H9 (cell line): ENCODE results near the gene LRRC55. TPM values are rescaled to one million over a fixed set of nuclear protein-coding genes. Genes with fewer than 3 reads are reported as not detected.

Experiments used
- DNase-seq: peaks from one replicate; pipeline ENCODE4 v3.0.0-alpha.2; 2017
- H2AFZ ChIP-seq: one replicate; pipeline ENCODE4 v1.6.1; 2013; ENCODE audit warnings: mild to moderate bottlenecking, low read length, control low read depth, moderate library complexity
- H2AK5ac ChIP-seq: 2 replicates; pipeline ENCODE4 v1.6.1; 2013; ENCODE audit warnings: low read length, control low read depth, mixed read lengths; ENCODE audit not compliant: insufficient read length
- H2BK120ac ChIP-seq: one replicate; pipeline ENCODE4 v1.6.1; 2013; ENCODE audit warnings: low read depth, mild to moderate bottlenecking, low read length, control low read depth, inconsistent platforms; ENCODE audit not compliant: poor library complexity, severe bottlenecking
- H2BK12ac ChIP-seq: 2 replicates; pipeline ENCODE4 v1.6.1; 2013; ENCODE audit warnings: low read length, control low read depth, mixed read lengths, low read depth; ENCODE audit not compliant: insufficient read length
- H2BK15ac ChIP-seq: 2 replicates; pipeline ENCODE4 v1.6.1; 2013; ENCODE audit warnings: low read depth, low read length, control low read depth
- H2BK20ac ChIP-seq: one replicate; pipeline ENCODE4 v1.6.1; 2013; ENCODE audit warnings: low read depth, mild to moderate bottlenecking, low read length, control low read depth, inconsistent platforms; ENCODE audit not compliant: poor library complexity, severe bottlenecking
- H2BK5ac ChIP-seq: 2 replicates; pipeline ENCODE4 v1.6.1; 2013; ENCODE audit warnings: low read length, control low read depth, mixed read lengths; ENCODE audit not compliant: insufficient read length
- H3K14ac ChIP-seq: 2 replicates; pipeline ENCODE4 v1.6.1; 2013; ENCODE audit warnings: low read length, control low read depth; ENCODE audit not compliant: insufficient read depth
- H3K18ac ChIP-seq: 2 replicates; pipeline ENCODE4 v1.6.1; 2013; ENCODE audit warnings: low read depth, mild to moderate bottlenecking, mixed read lengths, low read length, control low read depth; ENCODE audit not compliant: insufficient read length
- H3K23ac ChIP-seq: 2 replicates; pipeline ENCODE4 v1.6.1; 2013; ENCODE audit warnings: low read length, control low read depth, mixed read lengths, low read depth; ENCODE audit not compliant: insufficient read length
- H3K23me2 ChIP-seq: 2 replicates; pipeline ENCODE4 v1.6.1; 2013; ENCODE audit warnings: low read depth, mild to moderate bottlenecking, mixed read lengths, low read length, control low read depth; ENCODE audit not compliant: insufficient read length, poor library complexity, severe bottlenecking
- H3K27ac ChIP-seq: 2 replicates; pipeline ENCODE4 v1.5.1; 2013; ENCODE audit warnings: low read length, control low read depth, mixed read lengths, low read depth; ENCODE audit not compliant: insufficient read length
- H3K27me3 ChIP-seq: 2 replicates; pipeline ENCODE4 v1.6.1; 2013; ENCODE audit warnings: low read length, control low read depth, inconsistent platforms; ENCODE audit not compliant: insufficient read depth
- H3K4ac ChIP-seq: 2 replicates; pipeline ENCODE4 v1.6.1; 2013; ENCODE audit warnings: low read depth, mild to moderate bottlenecking, control low read depth, inconsistent platforms, low read length, moderate library complexity
- H3K4me1 ChIP-seq: 2 replicates; pipeline ENCODE4 v1.6.1; 2013; ENCODE audit warnings: low read length, control low read depth, inconsistent platforms; ENCODE audit not compliant: insufficient read depth
- H3K4me2 ChIP-seq: 2 replicates; pipeline ENCODE4 v1.6.1; 2013; ENCODE audit warnings: low read length, control low read depth, mixed read lengths; ENCODE audit not compliant: insufficient read length, insufficient read depth
- H3K56ac ChIP-seq: 2 replicates; pipeline ENCODE4 v1.6.1; 2013; ENCODE audit warnings: low read depth, mild to moderate bottlenecking, mixed read lengths, low read length, control low read depth; ENCODE audit not compliant: insufficient read length
- H3K79me1 ChIP-seq: 2 replicates; pipeline ENCODE4 v1.6.1; 2013; ENCODE audit warnings: low read depth, mild to moderate bottlenecking, moderate library complexity, low read length, control low read depth, inconsistent platforms; ENCODE audit not compliant: insufficient read depth, poor library complexity, severe bottlenecking
- H3K79me2 ChIP-seq: 2 replicates; pipeline ENCODE4 v1.6.1; 2013; ENCODE audit warnings: low read length, control low read depth, inconsistent platforms; ENCODE audit not compliant: insufficient read depth
- H3K9ac ChIP-seq: 2 replicates; pipeline ENCODE4 v1.6.1; 2013; ENCODE audit warnings: low read length, control low read depth, mixed read lengths; ENCODE audit not compliant: insufficient read length; ENCODE audit errors: extremely low read depth
- H3K9me3 ChIP-seq: one replicate; pipeline ENCODE4 v1.6.1; 2013; ENCODE audit warnings: low read depth, low read length, inconsistent platforms; ENCODE audit not compliant: control insufficient read depth
- H3T11ph ChIP-seq: one replicate; pipeline ENCODE4 v1.6.1; 2013; ENCODE audit warnings: mild to moderate bottlenecking, low read length, control low read depth, inconsistent platforms
- H4K20me1 ChIP-seq: one replicate; pipeline ENCODE4 v1.6.1; 2013; ENCODE audit not compliant: control insufficient read depth, insufficient read length, insufficient read depth
- H4K5ac ChIP-seq: 2 replicates; pipeline ENCODE4 v1.6.1; 2013; ENCODE audit warnings: low read depth, mild to moderate bottlenecking, mixed read lengths, low read length, control low read depth; ENCODE audit not compliant: insufficient read length
- H4K8ac ChIP-seq: replicated peaks from 2 replicates; pipeline ENCODE4 v1.6.1; 2013; ENCODE audit warnings: low read length, control low read depth, mixed read lengths, low read depth; ENCODE audit not compliant: insufficient read length
- H4K91ac ChIP-seq: 2 replicates; pipeline ENCODE4 v1.6.1; 2013; ENCODE audit warnings: low read depth, mild to moderate bottlenecking, moderate library complexity, mixed read lengths, low read length, control low read depth; ENCODE audit not compliant: insufficient read length
- H3K27ac Mint-ChIP-seq, 3 experiments: 2 replicates in 2 of 3; 3 replicates in 1 of 3; pipeline ENCODE4 v1.8.0; 2020 to 2021; ENCODE audit warnings: mixed read lengths in 3 of 3, mild to moderate bottlenecking in 1 of 3, moderate library complexity in 1 of 3
- H3K27me3 Mint-ChIP-seq: 2 replicates; pipeline ENCODE4 v1.8.0; 2021; ENCODE audit warnings: low read depth, mild to moderate bottlenecking, moderate library complexity, mixed read lengths
- H3K36me3 Mint-ChIP-seq, 3 experiments: 2 replicates in 2 of 3; 3 replicates in 1 of 3; pipeline ENCODE4 v1.8.0; 2020 to 2021; ENCODE audit warnings: low read depth in 3 of 3, mixed read lengths in 3 of 3; ENCODE audit not compliant: insufficient read depth in 1 of 3
- H3K4me1 Mint-ChIP-seq, 2 experiments: 2 replicates each; pipeline ENCODE4 v1.8.0; 2020; ENCODE audit warnings: mixed read lengths in 2 of 2
- H3K4me3 Mint-ChIP-seq, 2 experiments: 2 replicates in 1 of 2; 3 replicates in 1 of 2; pipeline ENCODE4 v1.8.0; 2020 to 2021; ENCODE audit warnings: mild to moderate bottlenecking in 2 of 2, mixed read lengths in 2 of 2, moderate library complexity in 1 of 2
- H3K9me3 Mint-ChIP-seq, 2 experiments: 2 replicates in 1 of 2; 3 replicates in 1 of 2; pipeline ENCODE4 v1.8.0; 2020; ENCODE audit warnings: mild to moderate bottlenecking in 2 of 2, mixed read lengths in 2 of 2, moderate library complexity in 1 of 2
- WGBS: extraction: QIAGEN DNeasy Blood & Tissue Kit; methylation state at CpG from one replicate; pipeline ENCODE4 v1.1.7; 2013; ENCODE audit warnings: missing lambda C conversion rate, low lambda C conversion rate, mixed read lengths; ENCODE audit not compliant: insufficient read length; ENCODE audit errors: extremely low coverage; 5-methylcytosine and 5-hydroxymethylcytosine counted together
- total RNA-seq: library from RNA; stranded (reverse); gene quantifications from 2 replicates; pipeline ENCODE4 v1.2.1, GENCODE V29; 2021
- TF ChIP-seq, protein P1 (sequence below): fragments of 200-600 bp; sonication (generic); conservative IDR thresholded peaks from 3 replicates; pipeline ENCODE4 v1.8.0; 2021; ENCODE audit warnings: antibody characterized with exemption, mild to moderate bottlenecking

The LRRC55 gene
- total RNA-seq, 1 experiment from 2014 or later, result 1.0 TPM

DNA sequence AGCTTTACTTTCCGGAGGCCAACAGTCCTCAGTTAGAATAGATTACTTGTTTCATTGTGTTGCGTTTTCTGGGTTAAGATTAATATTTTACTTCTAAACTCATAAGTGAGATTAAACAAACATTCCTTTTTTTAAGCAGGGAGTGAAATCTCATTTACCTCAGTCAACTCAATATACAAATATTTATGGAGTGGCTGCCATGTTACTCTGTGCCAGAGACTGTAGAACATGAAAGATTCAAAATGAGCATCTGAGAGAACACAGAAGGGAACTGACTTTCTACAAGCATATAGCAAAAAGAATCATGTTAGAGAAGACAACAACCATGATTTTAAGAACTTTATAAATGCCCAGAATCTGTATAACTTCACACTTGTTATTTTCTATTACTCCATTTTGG, 3.4 kb upstream of the LRRC55 start:
- Histone ChIP-seq H3K4me2 (no peak overlapping the region), H3K79me1 (no peaks in the 10 kb centered on the region), H3K79me2 (no peaks in the 10 kb centered on the region), H3K14ac (no peak overlapping the region), H3K4me1 (no peaks in the 10 kb centered on the region), H2AK5ac (no peak overlapping the region), H3K23ac (no peak overlapping the region), H3K23me2 (peaks cover 13% of the 10 kb centered on the region), H2BK15ac (no peak overlapping the region), H3K9me3 (no peaks in the 10 kb centered on the region), H3K4ac (no peak overlapping the region), H3K27me3 (peaks cover 4% of the 10 kb centered on the region; the same call in 1 of the 2 replicates), H3T11ph (no peak overlapping the region), H4K5ac (no peak overlapping the region), H2BK20ac (no peak overlapping the region), H3K27ac (no peak overlapping the region), H2BK120ac (no peak overlapping the region), H2BK12ac (no peak overlapping the region), H4K20me1 (no peaks in the 10 kb centered on the region), H4K8ac (no peak overlapping the region), H2AFZ (no peak overlapping the region), H3K9ac (no peak overlapping the region), H4K91ac (no peak overlapping the region), H3K56ac (no peak overlapping the region), H3K18ac (no peak overlapping the region), H2BK5ac (no peak overlapping the region)
- Mint-ChIP-seq H3K9me3 (peaks cover 0 to 2% of the 10 kb centered on the region in 2 experiments; a peak in 3 of 5 replicates), H3K4me1 (peaks cover 21% of the 10 kb centered on the region in 2 experiments), H3K4me3 (no peak overlapping the region), H3K27me3 (peaks cover 43% of the 10 kb centered on the region), H3K27ac (no peak overlapping the region), H3K36me3 (no peaks in the 10 kb centered on the region; a peak in 1 of 7 replicates)
- TF ChIP-seq, protein P1, sequence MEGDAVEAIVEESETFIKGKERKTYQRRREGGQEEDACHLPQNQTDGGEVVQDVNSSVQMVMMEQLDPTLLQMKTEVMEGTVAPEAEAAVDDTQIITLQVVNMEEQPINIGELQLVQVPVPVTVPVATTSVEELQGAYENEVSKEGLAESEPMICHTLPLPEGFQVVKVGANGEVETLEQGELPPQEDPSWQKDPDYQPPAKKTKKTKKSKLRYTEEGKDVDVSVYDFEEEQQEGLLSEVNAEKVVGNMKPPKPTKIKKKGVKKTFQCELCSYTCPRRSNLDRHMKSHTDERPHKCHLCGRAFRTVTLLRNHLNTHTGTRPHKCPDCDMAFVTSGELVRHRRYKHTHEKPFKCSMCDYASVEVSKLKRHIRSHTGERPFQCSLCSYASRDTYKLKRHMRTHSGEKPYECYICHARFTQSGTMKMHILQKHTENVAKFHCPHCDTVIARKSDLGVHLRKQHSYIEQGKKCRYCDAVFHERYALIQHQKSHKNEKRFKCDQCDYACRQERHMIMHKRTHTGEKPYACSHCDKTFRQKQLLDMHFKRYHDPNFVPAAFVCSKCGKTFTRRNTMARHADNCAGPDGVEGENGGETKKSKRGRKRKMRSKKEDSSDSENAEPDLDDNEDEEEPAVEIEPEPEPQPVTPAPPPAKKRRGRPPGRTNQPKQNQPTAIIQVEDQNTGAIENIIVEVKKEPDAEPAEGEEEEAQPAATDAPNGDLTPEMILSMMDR, result no peak
- WGBS, result no CpG with 5 or more reads among the region's 2 CpGs
- DNase-seq, result no peak
